Suppressor macrophage treated with lipopolysaccharide for 1 hour (primary cell): ENCODE results near the gene PREX1.

Source experiments
- DNase-seq, 3 donors: peaks; one replicate each; pipeline ENCODE4 v3.0.0-alpha.2; 2020 to 2022

PREX1 gene

DNA sequence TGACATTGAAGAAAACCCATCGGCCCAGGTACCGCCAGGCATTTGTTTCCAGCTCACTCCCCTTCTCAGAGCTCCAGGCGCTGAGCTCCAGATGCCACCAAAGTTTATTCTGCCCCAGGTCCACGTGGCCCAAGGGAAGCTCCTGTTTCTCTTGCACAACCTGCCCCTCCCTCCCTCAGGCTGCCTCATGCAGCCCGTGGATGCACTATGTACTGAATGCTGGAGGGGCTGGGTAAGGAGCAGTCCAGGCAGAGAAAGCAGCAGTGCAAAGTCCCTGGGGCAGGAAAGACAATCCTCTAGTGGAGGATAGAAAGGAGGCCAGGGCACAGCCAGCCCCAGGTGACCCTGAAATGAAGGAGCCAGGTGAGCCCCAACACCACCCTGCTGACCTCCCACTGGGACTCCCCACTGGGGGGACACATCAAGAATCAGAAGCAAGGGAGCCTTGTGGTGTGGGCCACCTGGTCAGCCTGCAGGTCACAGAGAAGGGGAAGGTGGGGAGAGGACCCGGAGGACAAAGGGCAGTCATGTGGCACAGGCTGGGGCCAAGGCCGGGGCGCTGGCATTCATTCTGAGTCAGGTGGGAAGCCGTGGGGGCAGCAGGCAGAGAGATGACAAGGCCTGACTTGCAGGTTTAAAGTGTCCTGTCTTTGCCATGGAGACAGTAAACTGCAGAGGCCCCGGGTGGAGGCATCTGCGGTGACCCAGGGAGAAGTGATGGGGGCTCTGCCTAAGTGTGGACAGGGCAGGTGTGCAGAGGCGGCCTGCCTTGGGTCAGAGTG is 230.1 kb downstream of the PREX1 start:
- no peak for DNase-seq

DNA sequence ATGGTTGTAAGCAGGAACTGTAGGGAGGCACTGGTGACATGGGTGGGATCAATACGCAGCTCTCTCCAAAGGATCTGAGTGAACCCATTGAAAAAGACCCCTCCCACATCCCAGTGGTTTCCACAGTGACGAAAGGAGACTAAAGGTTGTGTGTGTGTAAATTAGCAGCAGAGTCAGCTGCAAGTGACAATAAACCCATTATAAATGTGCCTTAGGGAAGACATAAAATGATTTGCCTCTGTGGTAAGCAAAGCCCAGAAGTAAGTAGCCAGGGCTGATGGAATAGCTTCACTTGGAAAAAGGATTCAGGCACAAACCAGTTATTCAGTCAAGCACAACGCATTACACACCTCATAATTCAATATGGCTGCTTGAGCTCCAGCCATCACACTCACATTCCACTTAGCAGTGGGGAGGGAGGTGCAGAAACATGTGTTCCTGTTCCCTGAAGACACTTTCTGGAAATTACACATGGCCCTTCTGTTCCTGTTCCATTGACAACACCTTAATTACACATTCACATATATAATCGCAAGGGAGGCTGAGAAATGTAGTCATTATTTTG is 231.4 kb downstream of the PREX1 start:
- no peak for DNase-seq

DNA sequence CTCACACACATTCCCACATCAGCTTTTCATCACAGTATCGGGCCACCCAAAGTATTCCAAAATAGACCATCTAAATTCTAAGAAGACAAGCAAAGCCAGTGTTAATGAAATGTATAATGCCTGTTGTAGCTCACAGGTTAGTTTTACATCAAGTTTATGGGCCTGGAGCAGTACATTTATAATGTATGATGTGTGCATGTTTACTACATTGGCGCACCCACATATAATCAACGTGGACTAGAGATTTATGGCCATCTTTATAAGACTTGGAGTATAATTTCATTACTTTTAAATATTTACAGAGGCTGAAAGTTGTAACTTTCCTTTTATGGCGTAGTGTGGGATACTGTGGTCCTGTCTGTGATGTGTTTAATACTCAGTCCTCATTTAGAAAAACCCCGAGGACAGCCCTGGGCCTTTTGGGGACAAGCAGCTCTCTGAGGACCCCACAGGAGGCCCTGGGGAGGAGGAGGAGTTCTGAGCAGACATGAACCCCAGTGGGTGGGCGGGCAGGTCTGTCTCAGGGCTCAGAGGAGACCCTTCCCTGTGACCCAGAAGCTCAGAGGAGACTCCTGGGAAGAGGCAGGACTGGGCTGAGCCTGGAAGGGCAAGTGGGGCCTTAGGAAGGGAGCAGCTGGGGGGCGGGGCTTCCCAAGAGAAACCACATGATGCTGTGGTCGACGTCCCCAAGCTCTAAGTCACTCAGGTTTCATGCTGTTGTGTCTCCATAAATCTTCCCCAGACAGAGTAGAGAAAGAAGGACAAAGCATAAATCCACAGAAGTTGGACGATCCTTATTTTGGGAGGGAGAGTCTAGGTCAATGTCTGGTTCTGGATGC is 232.1 kb downstream of the PREX1 start:
- DNase-seq: no peak

DNA sequence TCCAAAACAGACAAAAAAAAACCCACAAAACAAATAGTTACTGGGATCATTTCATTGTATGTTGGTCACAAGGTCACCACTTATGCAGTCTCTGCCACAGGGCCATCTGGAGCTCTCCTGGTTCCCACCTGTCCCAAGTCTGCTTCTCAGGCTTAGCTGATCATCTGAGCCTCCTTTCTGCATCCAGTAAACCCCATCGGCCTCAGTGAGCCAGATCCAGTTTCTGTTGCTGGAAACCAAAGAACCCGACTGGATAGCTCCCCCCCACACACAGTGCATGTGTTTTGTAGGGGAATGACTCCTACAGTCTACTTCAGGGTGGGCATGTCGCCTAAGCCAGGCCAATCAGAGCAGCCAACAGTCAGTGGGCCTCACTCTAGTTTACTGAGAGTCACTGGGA is 233.3 kb downstream of the PREX1 start:
- DNase-seq: no peak

DNA sequence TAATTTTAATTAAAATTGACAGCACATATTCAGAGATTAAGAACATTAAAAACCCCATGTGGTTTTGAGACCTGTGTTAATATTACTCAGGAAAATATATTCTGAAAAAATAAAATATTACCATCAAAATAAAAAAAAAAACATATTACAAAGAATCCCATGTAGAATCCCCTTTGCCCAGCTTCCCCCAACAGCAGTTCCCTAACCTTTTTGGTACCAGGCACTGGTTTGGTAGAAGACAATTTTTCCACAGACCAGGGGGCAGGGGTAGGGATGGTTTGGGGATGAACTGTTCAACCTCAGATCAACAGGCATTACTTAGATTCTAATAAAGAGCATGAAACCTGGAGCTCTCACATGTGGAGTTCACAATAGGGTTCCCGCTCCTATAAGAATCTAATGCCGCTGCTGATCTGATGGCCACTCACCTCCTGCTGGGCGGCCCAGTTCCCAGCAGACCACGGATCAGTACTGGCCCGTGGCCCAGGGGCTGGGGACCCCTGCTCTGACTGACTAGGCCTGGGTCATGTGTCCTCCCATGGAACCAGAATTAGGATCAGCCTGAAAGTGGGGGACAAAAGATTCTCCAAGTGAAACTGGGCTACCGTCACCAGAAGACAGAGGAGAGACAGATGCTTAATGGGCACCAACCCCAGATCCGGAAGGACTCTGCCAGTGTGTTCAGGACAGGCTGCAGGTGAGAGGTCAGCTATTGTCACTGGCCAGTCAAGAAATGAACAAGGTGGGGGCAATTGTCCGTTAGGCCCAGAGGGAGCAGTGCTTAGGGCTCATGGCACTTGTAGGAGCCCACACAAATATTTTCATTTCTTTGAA is 235.5 kb downstream of the PREX1 start:
- DNase-seq: no peak

DNA sequence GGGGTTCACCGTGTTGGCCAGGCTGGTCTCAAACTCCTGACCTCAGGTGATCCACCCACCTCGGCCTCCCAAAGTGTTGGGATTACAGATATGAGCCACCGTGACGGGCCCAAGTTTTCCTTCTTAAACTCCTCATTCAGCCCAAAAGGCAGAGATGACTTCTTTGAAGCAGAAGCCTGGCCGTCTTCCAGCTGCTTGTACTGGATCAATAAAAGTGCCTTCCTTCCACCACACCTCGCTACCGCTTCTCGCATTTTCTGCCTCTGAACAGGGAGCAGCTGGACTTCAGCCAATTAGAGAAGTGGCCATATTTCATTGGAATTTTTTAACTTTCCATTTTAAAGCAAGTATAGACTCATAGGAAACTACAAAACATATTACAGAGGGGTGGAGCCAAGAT is 241.1 kb downstream of the PREX1 start:
- DNase-seq: no peak

DNA sequence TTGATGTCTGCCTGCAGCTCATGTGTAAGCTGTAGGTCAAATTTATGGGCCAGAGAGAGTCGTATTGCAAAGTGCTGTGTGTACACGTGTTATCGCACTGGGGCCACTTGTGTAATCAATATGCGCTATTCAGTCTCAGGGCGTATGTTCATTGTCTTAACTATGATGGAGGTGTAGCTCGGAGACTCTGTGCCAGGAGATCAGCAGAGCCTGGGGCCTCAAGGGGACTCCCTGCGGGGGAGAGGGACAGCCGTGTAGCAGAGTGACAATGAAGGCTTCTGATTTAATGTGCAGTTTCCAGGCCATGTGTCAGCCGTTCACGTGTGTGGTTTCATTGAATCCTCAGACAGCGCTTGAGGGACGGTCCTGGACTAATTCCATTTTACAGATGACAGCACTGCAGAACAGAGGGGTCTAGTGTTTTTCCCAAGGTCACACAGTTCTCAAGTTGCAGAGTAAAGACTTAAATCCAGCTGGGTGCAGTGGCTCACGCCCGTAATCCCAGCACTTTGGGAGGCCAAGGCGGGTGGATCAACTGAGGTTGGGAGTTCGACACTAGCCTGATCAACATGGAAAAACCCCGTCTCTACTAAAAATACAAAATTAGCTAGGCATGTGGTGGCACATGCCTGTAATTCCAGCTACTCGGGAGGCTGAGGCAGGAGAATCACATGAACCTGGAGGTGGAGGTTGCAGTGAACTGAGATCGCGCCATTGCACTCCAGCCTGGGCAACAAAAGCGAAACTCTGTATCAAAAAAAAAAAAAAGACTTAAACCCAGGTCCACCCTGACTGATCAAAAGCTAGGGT is 242.5 kb downstream of the PREX1 start:
- no peak for DNase-seq

DNA sequence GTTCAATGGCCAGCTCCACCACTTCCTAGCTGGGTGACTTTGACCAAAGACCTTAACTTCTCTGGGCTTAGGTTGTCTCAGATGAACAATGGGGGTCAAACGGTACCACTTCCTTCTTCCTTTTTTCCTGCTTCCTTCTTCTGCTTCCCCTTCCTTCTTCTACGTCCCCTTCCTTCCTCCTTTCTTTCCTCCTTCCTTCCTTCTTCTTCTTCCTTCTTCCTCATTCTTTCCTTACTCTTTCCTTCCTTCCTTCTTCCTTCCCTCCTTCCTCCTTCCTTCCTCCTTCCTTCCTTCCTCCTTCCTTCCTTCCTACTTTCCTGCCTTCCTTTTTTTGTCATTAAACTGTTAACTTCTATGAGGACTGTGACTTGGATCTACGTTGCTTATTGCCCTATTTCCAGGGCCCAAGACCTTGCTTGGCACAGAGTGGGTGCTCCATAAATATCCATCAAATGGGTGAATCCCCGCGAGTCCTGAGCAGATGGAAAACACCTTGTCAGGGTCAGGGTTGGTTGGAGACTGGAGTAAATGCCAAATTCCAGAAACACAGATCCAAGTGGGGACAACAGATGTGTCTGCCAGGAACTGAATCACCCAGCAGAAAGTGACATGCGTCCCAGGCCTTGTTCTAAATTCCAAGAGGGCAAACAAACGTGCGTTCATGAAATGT is 243.3 kb downstream of the PREX1 start:
- DNase-seq: no peak

DNA sequence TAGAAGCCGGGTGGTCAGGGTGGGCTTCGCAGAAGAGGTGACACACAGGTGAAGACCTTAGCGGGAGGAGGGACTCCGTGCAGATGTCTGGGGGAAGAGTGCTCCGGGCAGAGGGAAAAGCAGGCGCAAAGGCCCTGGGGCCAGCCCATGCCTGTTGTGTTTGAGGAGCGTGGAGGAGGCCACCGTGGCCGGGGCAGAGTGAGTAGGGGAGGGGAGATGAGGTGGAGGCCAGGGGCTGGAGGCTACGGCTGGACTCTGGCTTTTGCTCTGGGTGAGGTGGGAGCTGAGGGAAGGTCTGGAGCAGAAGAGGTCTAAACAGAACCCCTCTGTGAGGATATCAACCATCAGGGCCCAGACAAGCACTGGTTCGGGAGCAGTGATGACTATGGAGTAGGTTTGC is 244.0 kb downstream of the PREX1 start:
- DNase-seq: no peak

DNA sequence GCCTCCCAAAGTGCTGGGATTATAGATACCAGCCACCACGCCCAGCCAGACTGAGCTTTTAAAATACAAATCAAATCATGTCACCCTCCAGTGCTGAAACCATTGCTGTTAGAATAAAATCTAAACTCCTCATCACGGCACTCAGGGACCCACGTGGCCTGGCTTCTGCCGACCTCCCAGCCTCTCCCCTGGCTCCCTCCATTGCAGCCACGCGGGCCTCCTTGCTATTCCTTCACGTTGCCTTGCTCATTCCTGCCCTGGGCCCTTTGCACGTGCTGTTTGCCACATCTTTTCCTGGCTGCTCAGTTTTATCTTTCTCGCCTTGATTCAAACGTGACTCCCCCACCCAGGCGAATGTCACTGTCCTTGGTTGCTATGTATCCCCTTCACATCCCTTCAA is 244.6 kb downstream of the PREX1 start:
- no peak for DNase-seq

DNA sequence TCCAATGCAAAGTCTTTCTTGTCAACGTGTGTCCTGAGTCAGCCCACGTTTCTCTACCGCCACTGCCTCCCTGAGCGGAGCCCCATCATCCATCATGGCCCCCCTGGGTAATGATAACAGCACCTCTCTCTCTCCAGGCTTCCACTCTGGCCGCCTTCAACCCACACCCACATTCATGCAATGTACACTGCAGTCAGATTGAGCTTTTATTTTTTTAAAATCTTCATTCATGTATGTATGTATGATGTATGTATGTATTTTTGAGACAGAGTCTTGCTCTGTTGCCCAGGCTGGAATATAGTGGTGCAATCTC is 245.2 kb downstream of the PREX1 start:
- DNase-seq: no peak

DNA sequence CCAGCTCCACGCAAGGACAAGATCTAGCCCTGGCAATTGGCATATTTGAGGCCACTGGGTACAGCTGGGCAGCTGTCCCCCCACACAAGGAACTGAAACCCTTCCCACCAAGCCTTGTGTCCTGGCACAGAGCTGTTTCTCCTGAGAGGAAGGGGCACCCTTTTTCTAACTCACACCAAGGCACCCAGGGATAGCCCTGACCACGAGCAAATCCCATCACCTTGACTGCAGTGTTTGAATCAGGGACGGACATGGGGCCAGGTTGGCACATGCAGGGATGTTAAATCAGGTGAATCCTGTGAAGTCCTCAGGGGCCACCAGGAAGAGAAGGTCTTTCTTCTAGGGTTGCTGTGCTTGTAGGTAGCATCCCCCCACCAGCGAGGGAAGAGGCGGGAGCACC is 246.6 kb downstream of the PREX1 start:
- no peak for DNase-seq

DNA sequence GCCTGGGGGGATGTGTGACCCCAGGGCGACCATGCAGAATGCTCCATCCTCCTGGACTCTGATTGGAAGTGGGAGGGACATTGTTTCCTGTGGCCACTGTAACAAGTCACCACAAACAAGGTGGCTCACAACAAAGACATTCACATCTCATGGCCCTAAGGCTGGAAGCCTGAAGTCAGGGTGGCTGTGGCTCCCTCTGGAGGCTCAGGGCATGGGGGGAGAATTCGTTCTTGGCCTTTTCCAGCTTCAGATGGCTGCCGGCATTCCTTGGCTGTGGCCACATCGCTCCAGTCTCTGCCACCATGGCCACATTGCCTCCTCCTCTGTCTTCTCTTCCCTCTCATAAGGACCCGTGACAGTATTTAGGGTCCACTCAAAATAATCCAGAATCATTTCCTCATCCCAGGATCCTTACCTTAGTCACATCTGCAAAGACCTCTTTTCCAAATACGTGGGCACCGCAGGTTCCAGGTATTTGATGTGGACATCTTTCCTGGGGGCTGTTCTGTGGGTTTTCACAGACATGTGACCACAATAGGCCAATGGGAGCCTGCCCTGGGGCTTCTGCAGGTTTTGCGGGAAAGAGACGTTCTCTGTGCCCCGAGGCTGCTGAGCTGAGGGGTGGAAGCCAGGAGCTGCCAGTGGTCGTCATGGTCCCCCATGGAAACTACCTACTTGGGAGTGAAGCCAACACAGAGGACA is 249.3 kb downstream of the PREX1 start:
- DNase-seq: no peak

DNA sequence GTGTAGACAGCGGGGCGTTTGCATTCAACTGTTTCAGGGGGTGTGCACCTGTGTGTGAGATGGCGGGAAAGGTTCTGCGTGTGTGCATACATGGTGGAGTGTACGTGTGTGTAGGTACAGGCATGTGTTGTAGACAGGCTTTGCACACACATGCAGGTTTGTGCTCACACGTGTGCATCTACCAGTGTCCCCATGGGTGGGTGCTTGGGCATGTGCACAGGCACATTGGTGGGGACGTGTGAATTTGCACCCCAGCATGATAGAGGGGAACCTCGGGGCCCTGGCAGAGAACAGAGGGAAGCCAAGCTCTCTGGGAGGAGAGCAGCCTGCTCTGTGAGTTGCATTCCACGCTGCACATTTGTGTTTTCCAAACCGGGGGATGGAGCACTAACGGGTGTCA is 250.2 kb downstream of the PREX1 start:
- DNase-seq: no peak

DNA sequence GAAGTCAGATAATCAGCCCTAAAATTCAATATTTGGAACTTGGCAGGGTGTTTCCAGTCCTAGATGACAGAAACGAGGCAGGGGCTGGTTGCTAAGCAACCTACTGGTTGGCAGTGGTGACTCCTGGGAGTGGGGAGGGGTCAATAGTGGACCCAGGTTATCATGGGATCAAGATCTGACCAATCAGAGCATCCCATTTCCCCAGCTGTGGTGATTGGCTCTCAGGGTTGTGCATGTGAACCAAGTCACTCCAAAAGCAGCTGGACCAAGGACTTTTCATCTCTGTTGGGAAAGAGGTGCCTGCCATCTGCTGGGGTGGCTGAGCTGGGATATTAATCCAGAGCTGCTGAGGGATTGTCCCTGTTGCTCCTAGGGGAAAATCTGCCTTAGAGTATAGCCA is 253.4 kb downstream of the PREX1 start:
- peak in 1 of 3 donors; percentile 3 for DNase-seq
